GM12874 (cell line): Measurements from ENCODE around the gene AAK1.

ENCODE experiments used
- TF ChIP-seq, protein P1 (sequence below): IDR thresholded peaks from 2 replicates; pipeline ENCODE4 v1.5.1; 2011; ENCODE audit warnings: low read depth, mild to moderate bottlenecking, control low read depth, low read length, moderate library complexity; ENCODE audit not compliant: insufficient read depth

AAK1 gene

DNA sequence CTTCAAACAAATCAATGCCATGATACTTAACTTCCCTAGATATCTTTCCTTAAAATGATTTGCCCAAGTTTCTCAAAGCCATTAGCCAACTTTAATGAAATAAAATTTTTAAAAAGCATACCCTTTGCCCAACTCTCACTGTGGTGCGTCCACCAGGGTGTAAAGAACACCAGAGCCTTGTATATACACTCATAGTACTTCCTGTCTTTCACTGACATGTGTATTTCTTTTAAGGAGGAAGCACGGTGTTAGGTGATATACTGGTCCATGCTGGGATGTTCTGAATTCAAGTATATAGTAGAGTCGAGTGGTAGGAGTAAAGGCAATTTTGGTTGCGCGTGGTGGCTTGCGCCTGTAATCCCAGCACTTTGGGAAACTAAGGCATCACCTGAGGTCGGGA, 22.7 kb downstream of the AAK1 start:
- TF ChIP-seq, protein P1, sequence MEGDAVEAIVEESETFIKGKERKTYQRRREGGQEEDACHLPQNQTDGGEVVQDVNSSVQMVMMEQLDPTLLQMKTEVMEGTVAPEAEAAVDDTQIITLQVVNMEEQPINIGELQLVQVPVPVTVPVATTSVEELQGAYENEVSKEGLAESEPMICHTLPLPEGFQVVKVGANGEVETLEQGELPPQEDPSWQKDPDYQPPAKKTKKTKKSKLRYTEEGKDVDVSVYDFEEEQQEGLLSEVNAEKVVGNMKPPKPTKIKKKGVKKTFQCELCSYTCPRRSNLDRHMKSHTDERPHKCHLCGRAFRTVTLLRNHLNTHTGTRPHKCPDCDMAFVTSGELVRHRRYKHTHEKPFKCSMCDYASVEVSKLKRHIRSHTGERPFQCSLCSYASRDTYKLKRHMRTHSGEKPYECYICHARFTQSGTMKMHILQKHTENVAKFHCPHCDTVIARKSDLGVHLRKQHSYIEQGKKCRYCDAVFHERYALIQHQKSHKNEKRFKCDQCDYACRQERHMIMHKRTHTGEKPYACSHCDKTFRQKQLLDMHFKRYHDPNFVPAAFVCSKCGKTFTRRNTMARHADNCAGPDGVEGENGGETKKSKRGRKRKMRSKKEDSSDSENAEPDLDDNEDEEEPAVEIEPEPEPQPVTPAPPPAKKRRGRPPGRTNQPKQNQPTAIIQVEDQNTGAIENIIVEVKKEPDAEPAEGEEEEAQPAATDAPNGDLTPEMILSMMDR: no peak

DNA sequence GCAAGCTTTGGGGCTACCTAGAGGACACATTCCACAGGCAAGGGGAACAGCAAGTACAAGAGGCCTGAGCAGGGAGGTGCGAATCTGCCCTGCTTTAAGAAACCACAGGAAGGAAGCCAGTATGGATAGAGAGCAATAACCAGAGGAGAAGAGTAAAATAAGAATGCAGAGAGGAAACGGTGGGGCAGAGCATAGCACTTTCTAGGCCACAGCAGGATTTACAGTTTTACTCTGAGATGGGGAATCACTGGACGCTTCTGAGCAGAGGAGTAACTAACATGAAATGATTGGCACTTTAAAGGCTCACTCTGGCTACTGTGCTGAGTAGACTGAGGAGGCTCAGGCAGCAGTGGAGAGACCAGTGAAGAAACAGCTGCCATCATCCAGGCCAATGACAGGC, 23.8 kb downstream of the AAK1 start:
- TF ChIP-seq, protein P1: no peak

DNA sequence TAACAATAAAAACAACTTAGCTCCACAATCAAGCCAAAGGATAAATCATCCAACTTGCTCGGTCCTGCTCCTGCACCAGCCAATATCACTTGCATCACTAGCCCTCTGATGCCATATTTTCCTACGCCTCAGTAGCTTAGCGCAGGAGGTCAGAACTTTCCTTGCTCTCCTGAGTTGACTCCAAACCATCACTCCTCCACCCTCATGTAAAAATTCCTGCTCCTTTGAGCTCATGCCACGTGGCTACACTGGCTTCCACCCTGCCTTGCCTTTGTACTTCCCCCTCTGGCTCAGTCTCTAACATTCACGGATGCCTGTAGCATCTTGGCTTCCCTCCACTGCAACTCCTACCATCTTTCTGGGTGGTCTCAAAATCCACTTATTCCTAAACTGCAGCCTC, 25.2 kb downstream of the AAK1 start:
- TF ChIP-seq, protein P1: no peak

DNA sequence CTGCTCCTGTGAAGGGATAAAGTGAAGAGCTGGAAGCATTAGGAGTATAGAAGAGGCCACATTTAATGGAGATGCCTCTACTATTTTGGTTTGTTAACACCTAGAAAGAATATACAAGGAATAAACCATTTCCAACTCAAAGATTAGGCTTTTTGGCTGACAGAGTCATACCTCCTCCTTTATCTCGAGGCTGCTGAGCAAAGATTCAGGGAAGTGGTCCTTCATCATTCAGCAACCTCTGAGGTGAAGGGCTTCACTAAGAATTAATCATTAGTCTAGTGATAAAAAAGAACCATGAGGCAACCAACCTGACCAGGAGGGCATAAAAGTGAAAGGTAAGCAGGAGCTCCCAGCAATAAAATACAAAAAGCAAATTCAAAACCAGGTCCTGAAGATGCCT, 25.8 kb downstream of the AAK1 start:
- TF ChIP-seq, protein P1: no peak

DNA sequence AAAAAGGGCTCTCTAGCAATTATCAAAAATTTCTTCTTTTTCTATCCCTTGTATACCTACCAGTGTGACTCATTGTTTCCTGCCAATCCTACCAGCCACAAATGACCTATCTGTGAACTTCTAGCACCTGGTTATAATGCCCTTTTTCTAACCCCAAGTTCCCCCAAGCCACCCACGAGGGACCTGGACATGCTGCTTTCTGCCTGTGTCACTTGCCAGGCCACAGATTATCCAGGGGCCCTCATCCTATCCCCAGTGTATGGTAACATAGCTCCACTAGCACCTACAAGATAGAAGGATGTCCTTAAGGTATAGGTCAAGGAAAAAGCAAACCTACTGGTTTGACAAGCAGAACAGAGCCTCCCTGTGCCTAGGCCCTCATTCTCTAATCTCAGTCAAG, 26.8 kb downstream of the AAK1 start:
- TF ChIP-seq, protein P1: no peak

DNA sequence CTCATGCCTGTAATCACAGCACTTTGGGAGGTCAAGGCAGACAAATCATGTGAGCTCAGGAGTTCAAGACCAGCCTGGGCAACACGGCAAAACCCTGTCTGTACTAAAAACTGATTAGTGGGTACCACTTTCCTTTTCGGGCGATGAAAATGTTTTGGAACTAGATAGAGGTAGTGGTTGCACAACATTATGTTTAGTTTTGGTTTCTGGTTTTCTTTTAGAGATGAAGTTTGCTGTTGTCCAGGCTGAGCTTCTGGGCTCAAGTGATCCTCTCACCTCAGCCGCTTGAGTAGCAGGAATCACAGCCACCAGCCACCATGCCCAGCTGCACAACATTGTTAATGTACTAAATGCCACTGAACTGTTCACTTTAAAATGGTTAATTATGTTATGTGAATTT, 27.6 kb downstream of the AAK1 start:
- TF ChIP-seq, protein P1: no peak

DNA sequence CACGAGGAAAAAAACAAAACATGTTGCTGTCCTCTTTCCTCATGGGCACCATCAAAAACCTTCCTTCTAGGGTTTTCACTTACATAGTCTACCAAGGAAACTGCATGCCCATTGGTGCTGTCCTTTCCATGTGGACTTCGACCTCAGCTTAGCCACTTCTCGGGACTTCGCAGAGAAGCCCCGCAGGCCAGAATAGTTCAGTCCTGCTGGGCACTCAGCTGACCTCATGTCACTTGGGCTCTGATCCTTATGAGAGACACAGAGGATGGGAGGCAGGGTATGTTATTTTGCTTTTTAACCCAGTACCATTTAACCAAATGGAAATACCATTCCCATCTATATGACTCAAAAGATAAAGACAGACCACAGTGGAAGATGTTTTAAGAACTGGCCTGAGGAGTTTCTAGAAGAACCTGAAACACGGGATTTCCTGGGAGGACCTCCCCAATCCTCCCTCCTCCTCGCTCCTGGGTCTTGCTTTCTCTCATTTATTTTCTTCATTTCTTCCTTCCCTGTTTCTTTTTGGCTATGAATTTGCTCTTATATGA, 28.4 kb downstream of the AAK1 start:
- TF ChIP-seq, protein P1: no peak
